Neural cell (in vitro differentiated cells): Measurements from ENCODE around the gene HRC.

Experiments
- EP300 ChIP-seq: fragments of 450-650 bp; conservative IDR thresholded peaks from 2 replicates; pipeline ENCODE4 v1.6.1; 2014; ENCODE audit warnings: antibody characterized with exemption, mild to moderate bottlenecking, moderate library complexity; ENCODE audit not compliant: poor library complexity, severe bottlenecking
- POLR2AphosphoS5 ChIP-seq: IDR thresholded peaks from 2 replicates; pipeline ENCODE4 v1.6.1; 2012
- SMC3 ChIP-seq: fragments of 450-650 bp; conservative IDR thresholded peaks from 2 replicates; pipeline ENCODE4 v1.6.1; 2014; ENCODE audit warnings: antibody characterized with exemption, mild to moderate bottlenecking, moderate library complexity; ENCODE audit not compliant: poor library complexity
- TF ChIP-seq, protein P1 (sequence below): fragments of 450-650 bp; IDR thresholded peaks from 2 replicates; pipeline ENCODE4 v1.5.1; 2014; ENCODE audit warnings: antibody characterized with exemption, mild to moderate bottlenecking, moderate library complexity; ENCODE audit not compliant: poor library complexity, severe bottlenecking

DNA sequence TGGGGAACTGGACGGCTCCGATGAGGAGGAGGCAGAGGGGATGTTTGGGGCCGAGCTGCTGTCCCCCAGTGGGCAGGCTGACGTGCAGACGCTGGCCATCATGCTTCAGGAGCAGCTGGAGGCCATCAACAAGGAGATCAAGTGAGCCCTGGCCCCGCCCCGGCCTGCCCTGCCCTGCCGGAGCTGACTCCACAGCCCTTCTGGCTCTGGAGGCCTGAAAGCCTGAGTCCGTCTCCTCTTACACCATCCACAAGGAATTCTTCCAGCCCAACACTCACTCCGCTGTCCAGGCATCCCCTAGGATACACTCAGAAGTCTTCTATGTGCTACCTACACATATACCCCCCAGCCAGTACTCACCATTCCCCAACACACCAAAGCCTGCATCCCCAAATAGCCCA lies 18.4 kb downstream of the HRC start:
- TF ChIP-seq, protein P1, sequence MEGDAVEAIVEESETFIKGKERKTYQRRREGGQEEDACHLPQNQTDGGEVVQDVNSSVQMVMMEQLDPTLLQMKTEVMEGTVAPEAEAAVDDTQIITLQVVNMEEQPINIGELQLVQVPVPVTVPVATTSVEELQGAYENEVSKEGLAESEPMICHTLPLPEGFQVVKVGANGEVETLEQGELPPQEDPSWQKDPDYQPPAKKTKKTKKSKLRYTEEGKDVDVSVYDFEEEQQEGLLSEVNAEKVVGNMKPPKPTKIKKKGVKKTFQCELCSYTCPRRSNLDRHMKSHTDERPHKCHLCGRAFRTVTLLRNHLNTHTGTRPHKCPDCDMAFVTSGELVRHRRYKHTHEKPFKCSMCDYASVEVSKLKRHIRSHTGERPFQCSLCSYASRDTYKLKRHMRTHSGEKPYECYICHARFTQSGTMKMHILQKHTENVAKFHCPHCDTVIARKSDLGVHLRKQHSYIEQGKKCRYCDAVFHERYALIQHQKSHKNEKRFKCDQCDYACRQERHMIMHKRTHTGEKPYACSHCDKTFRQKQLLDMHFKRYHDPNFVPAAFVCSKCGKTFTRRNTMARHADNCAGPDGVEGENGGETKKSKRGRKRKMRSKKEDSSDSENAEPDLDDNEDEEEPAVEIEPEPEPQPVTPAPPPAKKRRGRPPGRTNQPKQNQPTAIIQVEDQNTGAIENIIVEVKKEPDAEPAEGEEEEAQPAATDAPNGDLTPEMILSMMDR: no peak
- no peak for TF ChIP-seq POLR2AphosphoS5
- no peak for TF ChIP-seq EP300
- TF ChIP-seq SMC3: no peak
